NT2/D1 (cell line): ENCODE data around the gene CLMN.
"Not testable (repeated sequence)": the region's sequence is repeated elsewhere in the genome, so short reads cannot be mapped to it uniquely, and the experiment has no call there.

Experiments used
- DNase-seq: peaks from one replicate; pipeline ENCODE4 v3.0.0-alpha.2; 2011; ENCODE audit warnings: low read depth, low spot score
- H3K27me3 ChIP-seq: 2 replicates; pipeline ENCODE4 v1.6.0; 2011; ENCODE audit warnings: mild to moderate bottlenecking; ENCODE audit not compliant: insufficient read length, insufficient read depth
- H3K36me3 ChIP-seq: 2 replicates; pipeline ENCODE4 v1.6.1; 2011; ENCODE audit warnings: mild to moderate bottlenecking, low read length, mixed read lengths; ENCODE audit not compliant: insufficient read depth, insufficient read length
- H3K4me1 ChIP-seq: 2 replicates; pipeline ENCODE4 v1.5.1; 2011; ENCODE audit not compliant: insufficient read depth, insufficient read length
- H3K4me3 ChIP-seq: 2 replicates; pipeline ENCODE4 v1.5.1; 2011; ENCODE audit warnings: low read depth; ENCODE audit not compliant: insufficient read length
- H3K9ac ChIP-seq: 2 replicates; pipeline ENCODE4 v1.6.0; 2011; ENCODE audit warnings: low read depth; ENCODE audit not compliant: insufficient read length
- H3K9me3 ChIP-seq: 2 replicates; pipeline ENCODE4 v1.5.1; 2011; ENCODE audit warnings: mild to moderate bottlenecking, low read length; ENCODE audit not compliant: insufficient read depth
- SUZ12 ChIP-seq: IDR thresholded peaks from 2 replicates; pipeline ENCODE4 v1.6.1; 2011; ENCODE audit not compliant: insufficient read length, insufficient read depth; ENCODE audit errors: extremely low read depth
- YY1 ChIP-seq: IDR thresholded peaks from 2 replicates; pipeline ENCODE4 v1.6.1; 2011; ENCODE audit not compliant: insufficient read length, insufficient read depth
- ZNF274 ChIP-seq: IDR thresholded peaks from 2 replicates; pipeline ENCODE4 v1.6.1; 2011; ENCODE audit warnings: mild to moderate bottlenecking, low read depth, low read length

CLMN gene

GRCh38 chr14:95138876-95139275, 180.8 kb downstream of the CLMN start:
- DNase-seq = no peak
- Histone ChIP-seq H3K4me1 (no peaks in the 10 kb centered on the region), H3K9ac (no peak overlapping the region), H3K36me3 (peaks cover 4% of the 10 kb centered on the region), H3K4me3 (no peak overlapping the region), H3K27me3 (no peaks in the 10 kb centered on the region), H3K9me3 (no peaks in the 10 kb centered on the region)
- TF ChIP-seq SUZ12 = no peak
- TF ChIP-seq ZNF274 = no peak
- TF ChIP-seq YY1 = no peak

GRCh38 chr14:95138455-95138854, 181.3 kb downstream of the CLMN start:
- not testable (repeated sequence) for H3K4me1 ChIP-seq, H3K27me3 ChIP-seq, H3K36me3 ChIP-seq, H3K4me3 ChIP-seq, H3K9me3 ChIP-seq, DNase-seq, H3K9ac ChIP-seq

GRCh38 chr14:95137804-95138167, 181.9 kb downstream of the CLMN start:
- Histone ChIP-seq H3K36me3 (peaks cover 10% of the 10 kb centered on the region), H3K4me1 (no peaks in the 10 kb centered on the region), H3K27me3 (no peaks in the 10 kb centered on the region), H3K4me3 (no peak overlapping the region), H3K9me3 (no peaks in the 10 kb centered on the region), H3K9ac (no peak overlapping the region)
- no peak for DNase-seq
- no peak for TF ChIP-seq SUZ12
- no peak for TF ChIP-seq ZNF274
- no peak for TF ChIP-seq YY1

- Histone ChIP-seq H3K27me3 (no peaks in the 10 kb centered on the region), H3K4me1 (no peaks in the 10 kb centered on the region), H3K4me3 (no peak overlapping the region), H3K9ac (no peak overlapping the region), H3K36me3 (peaks cover 15% of the 10 kb centered on the region), H3K9me3 (no peaks in the 10 kb centered on the region)
- TF ChIP-seq SUZ12 (no peak), YY1 (no peak), ZNF274 (no peak)
- no peak for DNase-seq
Measured at GRCh38 chr14:95137164-95137803, 182.4 kb downstream of the CLMN start.

GRCh38 chr14:95136631-95137030, 183.1 kb downstream of the CLMN start:
- no peak for DNase-seq
- Histone ChIP-seq H3K9me3 (no peaks in the 10 kb centered on the region), H3K27me3 (no peaks in the 10 kb centered on the region), H3K9ac (no peak overlapping the region), H3K4me3 (no peak overlapping the region), H3K36me3 (peaks cover 20% of the 10 kb centered on the region), H3K4me1 (no peaks in the 10 kb centered on the region)
- TF ChIP-seq YY1 = no peak
- no peak for TF ChIP-seq SUZ12

- H3K36me3 ChIP-seq = peaks cover 32% of the 10 kb centered on the region
- TF ChIP-seq YY1 = no peak
- no peak for TF ChIP-seq ZNF274
- no peak for TF ChIP-seq SUZ12
- no peak overlapping the region for H3K9ac ChIP-seq
- no peaks in the 10 kb centered on the region for H3K27me3 ChIP-seq
- H3K4me3 ChIP-seq = no peak overlapping the region
- H3K4me1 ChIP-seq = no peaks in the 10 kb centered on the region
- no peak for DNase-seq
- no peaks in the 10 kb centered on the region for H3K9me3 ChIP-seq
Measured at GRCh38 chr14:95134304-95134933, 185.3 kb downstream of the CLMN start.

- DNase-seq = no peak
- no peak overlapping the region for H3K4me3 ChIP-seq
- peaks cover 34% of the 10 kb centered on the region for H3K36me3 ChIP-seq
- H3K9me3 ChIP-seq = no peaks in the 10 kb centered on the region
- no peaks in the 10 kb centered on the region for H3K27me3 ChIP-seq
- TF ChIP-seq YY1 = no peak
- TF ChIP-seq SUZ12 = no peak
- TF ChIP-seq ZNF274 = no peak
- H3K4me1 ChIP-seq = no peaks in the 10 kb centered on the region
- H3K9ac ChIP-seq = no peak overlapping the region
Measured at GRCh38 chr14:95133282-95133681, 186.4 kb downstream of the CLMN start.
